ENCODE measurements around the gene PTTG1IP. TPM values are rescaled to one million over a fixed set of nuclear protein-coding genes. Genes with fewer than 3 reads are reported as not detected.

The PTTG1IP gene
- total RNA-seq, 1 donor, result 71.9 TPM

Other genes with a start within 250 kb of the PTTG1IP start
- gene KRTAP10-9, start 246.6 kb downstream of the PTTG1IP start, total RNA-seq, result not detected
- gene KRTAP10-10, start 236.3 kb downstream of the PTTG1IP start, total RNA-seq, result not detected
- not detected for gene KRTAP10-11, start 227.3 kb downstream of the PTTG1IP start, total RNA-seq
- gene KRTAP12-4, start 219.0 kb downstream of the PTTG1IP start, total RNA-seq, result not detected
- gene KRTAP12-3, start 215.8 kb downstream of the PTTG1IP start, total RNA-seq, result not detected
- gene KRTAP12-2, start 206.8 kb downstream of the PTTG1IP start, total RNA-seq, result not detected
- not detected for gene KRTAP12-1, start 191.5 kb downstream of the PTTG1IP start, total RNA-seq
- gene KRTAP10-12, start 176.5 kb downstream of the PTTG1IP start, total RNA-seq, result not detected
- not detected for gene TSPEAR, start 162.1 kb downstream of the PTTG1IP start, total RNA-seq
- 90.0 TPM for gene UBE2G2, start 71.9 kb downstream of the PTTG1IP start, total RNA-seq
- 86.3 TPM for gene SUMO3, start 55.6 kb downstream of the PTTG1IP start, total RNA-seq
- gene ITGB2, start 47.2 kb upstream of the PTTG1IP start, total RNA-seq, result 761 TPM
- gene SLX9, start 66.3 kb upstream of the PTTG1IP start, total RNA-seq, result 5.2 TPM
- gene ADARB1, start 200.9 kb upstream of the PTTG1IP start, total RNA-seq, result 18.4 TPM